Vein endothelial cell (primary cell): Measurements from ENCODE around the gene ZNF2. TPM values are rescaled to one million over a fixed set of nuclear protein-coding genes. Genes with fewer than 3 reads are reported as not detected.

ENCODE experiments used
- total RNA-seq: library from RNA; depleted of rRNA; stranded (reverse); fragments of >200 nt; gene quantifications from 2 replicates; pipeline ENCODE4 v1.2.3, GENCODE V29; 2012

ZNF2 gene
- total RNA-seq, result 5.9 and 6.1 TPM in 2 replicates

GRCh38 chr2:95165371-95166064, at the start of gene ZNF2:
Gene ZNF2 (plus strand): TSS chr2:95165809. CDS start chr2:95176227, 10,418 bp downstream.

GRCh38 chr2:95121407-95122196, 44.0 kb upstream of the ZNF2 start, which contains the start of gene MRPS5:
Gene MRPS5 (minus strand): TSS chr2:95121808. CDS start chr2:95121791, 17 bp downstream.

GRCh38 chr2:95159690-95160449, 5.7 kb upstream of the ZNF2 start, which contains the start of gene ZNF514:
Gene ZNF514 (minus strand): TSS chr2:95159848. CDS start chr2:95153253, 6,595 bp downstream.

GRCh38 chr2:95207111-95207961, 41.7 kb downstream of the ZNF2 start, which contains the start of gene ZNF892:
Gene ZNF892 (plus strand): TSS chr2:95207521. CDS start chr2:95207816, 295 bp downstream.

Other genes starting within 250 kb of the ZNF2 start
- gene MAL, start 140.1 kb upstream of the ZNF2 start, total RNA-seq, result not detected in 2 replicates
- 34.3 and 34.5 TPM in 2 replicates for gene MRPS5, start 44.0 kb upstream of the ZNF2 start, total RNA-seq
- 8.8 and 9.8 TPM in 2 replicates for gene ZNF514, start 6.0 kb upstream of the ZNF2 start, total RNA-seq
- 6.5 and 8.4 TPM in 2 replicates for gene ZNF892, start 41.7 kb downstream of the ZNF2 start, total RNA-seq
- gene PROM2, start 108.6 kb downstream of the ZNF2 start, total RNA-seq, result 0.57 TPM in 1 of 2 replicates, not detected in the other
- gene KCNIP3, start 131.5 kb downstream of the ZNF2 start, total RNA-seq, result 0.33 and 0.48 TPM in 2 replicates
- gene FAHD2A, start 236.9 kb downstream of the ZNF2 start, total RNA-seq, result 14.8 and 34.0 TPM in 2 replicates